ENCODE measurements around the gene PHF14. TPM values are rescaled to one million over a fixed set of nuclear protein-coding genes. Genes with fewer than 3 reads are reported as not detected.

The PHF14 gene
- total and polyA plus RNA-seq, 12 donors, result 8.0 to 54.5 (median 30.6) TPM

DNA sequence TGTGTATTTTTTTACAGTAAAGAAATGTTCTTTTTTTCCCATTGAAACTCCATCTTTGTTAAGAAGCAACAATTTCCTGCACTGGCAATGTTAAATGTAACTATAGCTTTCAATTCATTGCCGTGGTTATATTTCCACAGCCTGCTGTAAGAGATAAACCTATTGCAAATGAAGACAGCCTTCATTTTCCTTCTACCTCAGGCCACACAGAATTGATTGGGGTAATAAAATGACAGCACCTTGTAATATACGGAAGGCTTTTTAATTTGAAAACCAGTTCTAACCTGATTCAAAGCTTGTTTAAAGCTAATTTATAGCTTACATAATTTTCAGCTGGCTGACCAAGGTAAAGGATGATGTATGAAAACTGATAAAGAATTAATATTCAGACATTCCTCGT, 161.9 kb downstream of the PHF14 start:
- no peaks in the 10 kb centered on the region for H3K4me1 ChIP-seq (replicated peaks in 1 of 2)
- no peaks in the 10 kb centered on the region for H3K9me3 ChIP-seq (replicated peaks in 1 of 3)
- 92 to 93% (median 92%) methylated on average over 3 of the region's 3 CpGs for WGBS, 4 donors
- no peaks in the 10 kb centered on the region for H3K36me3 ChIP-seq (replicated peaks in 1 of 2)
- H3K27me3 ChIP-seq, result no peaks in the 10 kb centered on the region
- no peak for TF ChIP-seq CTCF (IDR thresholded peaks at IDR 0.05)
- no peak for TF ChIP-seq POLR2A (IDR thresholded peaks at IDR 0.05)
- no peak overlapping the region for H3K27ac ChIP-seq
- no peak for DNase-seq
- intact Hi-C loops (cut with DNase I), result no loop called here
- no peak overlapping the region for H3K4me3 ChIP-seq

DNA sequence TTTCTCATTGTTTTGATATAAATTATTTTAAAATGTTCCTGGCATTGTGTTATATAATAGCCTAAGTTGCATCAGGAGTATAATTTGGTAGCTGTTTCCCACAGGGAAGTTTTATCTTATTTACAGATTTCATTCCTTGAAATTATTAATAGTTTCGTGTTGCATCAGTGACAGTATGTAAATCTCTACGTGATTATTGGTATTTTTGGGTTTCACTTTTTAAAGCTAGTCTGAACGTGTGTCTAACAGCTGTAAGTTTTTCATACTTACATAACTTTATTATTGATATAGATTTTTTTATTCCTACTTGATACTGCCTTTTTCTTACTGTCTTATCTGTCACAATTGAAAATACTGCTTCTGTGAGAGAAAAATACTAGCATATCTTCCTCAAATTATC, 167.9 kb downstream of the PHF14 start:
- Histone ChIP-seq H3K27ac (no peak overlapping the region), H3K9me3 (replicated peaks in 1 of 3) (no peaks in the 10 kb centered on the region), H3K4me3 (no peak overlapping the region), H3K4me1 (replicated peaks in 1 of 2) (no peaks in the 10 kb centered on the region), H3K27me3 (no peaks in the 10 kb centered on the region), H3K36me3 (replicated peaks in 1 of 2) (no peaks in the 10 kb centered on the region)
- DNase-seq, result no peak
- intact Hi-C loops (cut with DNase I), result no loop called here
- 83 to 91% (median 86%) methylated on average over 3 of the region's 3 CpGs for WGBS, 4 donors
- no peak for TF ChIP-seq POLR2A (IDR thresholded peaks at IDR 0.05)
- TF ChIP-seq CTCF (IDR thresholded peaks at IDR 0.05), result no peak

DNA sequence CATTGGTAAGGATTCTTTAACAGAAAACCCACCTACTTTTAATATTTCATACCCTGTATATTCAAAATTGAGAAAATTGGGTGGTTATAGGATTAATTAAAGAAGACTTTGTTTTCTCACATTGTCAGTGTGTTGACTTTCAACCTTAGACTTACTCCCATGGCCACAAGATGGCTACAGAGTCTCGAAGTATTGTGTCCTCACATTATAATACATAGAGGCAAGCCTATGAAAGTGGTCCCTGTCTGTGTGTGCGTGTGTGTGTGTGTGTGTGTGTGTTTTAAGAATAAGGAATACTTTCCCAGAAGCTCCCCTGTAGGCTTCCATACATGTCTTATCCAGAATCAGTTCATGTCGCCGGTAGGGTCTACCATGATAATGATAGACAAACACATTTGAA, 180.0 kb downstream of the PHF14 start:
- H3K27me3 ChIP-seq, result no peaks in the 10 kb centered on the region
- 89 to 97% (median 95%) methylated on average over 4 of the region's 4 CpGs for WGBS, 4 donors
- H3K4me1 ChIP-seq (replicated peaks in 1 of 2), result no peaks in the 10 kb centered on the region
- TF ChIP-seq CTCF (IDR thresholded peaks at IDR 0.05) (no peak), POLR2A (IDR thresholded peaks at IDR 0.05) (no peak)
- intact Hi-C loops (cut with DNase I), result no loop called here
- no peak for DNase-seq
- no peaks in the 10 kb centered on the region for H3K36me3 ChIP-seq (replicated peaks in 1 of 2)
- no peak overlapping the region for H3K27ac ChIP-seq
- H3K9me3 ChIP-seq (replicated peaks in 1 of 3), result no peaks in the 10 kb centered on the region
- H3K4me3 ChIP-seq, result no peak overlapping the region

- intact Hi-C loops (cut with DNase I), result no loop called here
Observed at GRCh38 chr7:11155883-11156282, 182.2 kb downstream of the PHF14 start.

More at GRCh38 chr7:11155883-11156282, 182.2 kb downstream of the PHF14 start:
- H3K36me3 ChIP-seq (replicated peaks in 1 of 2), result no peaks in the 10 kb centered on the region
- no peaks in the 10 kb centered on the region for H3K27me3 ChIP-seq
- no peaks in the 10 kb centered on the region for H3K4me1 ChIP-seq (replicated peaks in 1 of 2)
- H3K27ac ChIP-seq, result no peak overlapping the region
- DNase-seq, result no peak
- no peaks in the 10 kb centered on the region for H3K9me3 ChIP-seq (replicated peaks in 1 of 3)
- 82 to 97% (median 89%) methylated on average over 1 of the region's 1 CpG for WGBS, 4 donors
- no peak overlapping the region for H3K4me3 ChIP-seq
- TF ChIP-seq POLR2A (IDR thresholded peaks at IDR 0.05) (no peak), CTCF (IDR thresholded peaks at IDR 0.05) (no peak)

Data from adrenal gland (tissue), 12 donors.